ENCODE measurements around the gene PACSIN2. TPM values are rescaled to one million over a fixed set of nuclear protein-coding genes. Genes with fewer than 3 reads are reported as not detected.

The PACSIN2 gene
- total and polyA plus RNA-seq, 8 donors, result 24.9 to 154 (median 71.6) TPM

DNA sequence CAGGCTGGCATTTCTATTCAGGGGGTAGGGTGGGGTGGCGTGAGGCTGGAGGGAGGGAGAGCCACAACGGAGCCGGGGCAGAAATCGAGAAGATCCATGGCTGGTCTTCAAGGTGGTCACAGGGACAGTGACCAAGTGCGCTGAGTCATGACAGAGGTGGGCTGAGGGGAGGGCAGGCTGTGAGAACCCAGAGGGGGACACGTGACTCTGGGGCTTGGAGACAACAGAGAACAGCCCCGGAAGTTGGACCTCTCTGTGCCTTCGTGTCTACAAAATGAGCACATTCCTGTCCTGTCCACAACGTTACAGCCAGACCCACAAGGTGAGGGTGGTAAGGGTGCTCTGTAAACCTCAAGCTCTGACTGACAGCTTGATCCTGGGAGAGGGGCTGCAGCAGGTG is 122.8 kb downstream of the PACSIN2 start:
- no peaks in the 10 kb centered on the region for H3K27me3 ChIP-seq
- peaks cover 51 to 96% (median 73%) of the 10 kb centered on the region in 4 donors for H3K4me1 ChIP-seq
- H3K9me3 ChIP-seq, result no peaks in the 10 kb centered on the region
- H3K4me3 ChIP-seq, result no peak overlapping the region
- no peak for DNase-seq
- WGBS, 5 donors, result 44 to 59% (median 52%) methylated on average over 9 of the region's 9 CpGs
- H3K36me3 ChIP-seq, result peaks cover 23 to 61% (median 47%) of the 10 kb centered on the region in 4 donors
- TF ChIP-seq, protein P1, sequence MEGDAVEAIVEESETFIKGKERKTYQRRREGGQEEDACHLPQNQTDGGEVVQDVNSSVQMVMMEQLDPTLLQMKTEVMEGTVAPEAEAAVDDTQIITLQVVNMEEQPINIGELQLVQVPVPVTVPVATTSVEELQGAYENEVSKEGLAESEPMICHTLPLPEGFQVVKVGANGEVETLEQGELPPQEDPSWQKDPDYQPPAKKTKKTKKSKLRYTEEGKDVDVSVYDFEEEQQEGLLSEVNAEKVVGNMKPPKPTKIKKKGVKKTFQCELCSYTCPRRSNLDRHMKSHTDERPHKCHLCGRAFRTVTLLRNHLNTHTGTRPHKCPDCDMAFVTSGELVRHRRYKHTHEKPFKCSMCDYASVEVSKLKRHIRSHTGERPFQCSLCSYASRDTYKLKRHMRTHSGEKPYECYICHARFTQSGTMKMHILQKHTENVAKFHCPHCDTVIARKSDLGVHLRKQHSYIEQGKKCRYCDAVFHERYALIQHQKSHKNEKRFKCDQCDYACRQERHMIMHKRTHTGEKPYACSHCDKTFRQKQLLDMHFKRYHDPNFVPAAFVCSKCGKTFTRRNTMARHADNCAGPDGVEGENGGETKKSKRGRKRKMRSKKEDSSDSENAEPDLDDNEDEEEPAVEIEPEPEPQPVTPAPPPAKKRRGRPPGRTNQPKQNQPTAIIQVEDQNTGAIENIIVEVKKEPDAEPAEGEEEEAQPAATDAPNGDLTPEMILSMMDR (IDR thresholded peaks at IDR 0.05), result no peak
- TF ChIP-seq POLR2AphosphoS5 (IDR thresholded peaks at IDR 0.05) (no peak), POLR2A (IDR thresholded peaks at IDR 0.05) (no peak), EP300 (IDR thresholded peaks at IDR 0.05) (no peak)
- peak overlapping the region; percentile 81 to 93 (median 87) for H3K27ac ChIP-seq
- intact Hi-C loops (cut with DNase I; ENCODE audit: low total_unique reads), result no loop called here

DNA sequence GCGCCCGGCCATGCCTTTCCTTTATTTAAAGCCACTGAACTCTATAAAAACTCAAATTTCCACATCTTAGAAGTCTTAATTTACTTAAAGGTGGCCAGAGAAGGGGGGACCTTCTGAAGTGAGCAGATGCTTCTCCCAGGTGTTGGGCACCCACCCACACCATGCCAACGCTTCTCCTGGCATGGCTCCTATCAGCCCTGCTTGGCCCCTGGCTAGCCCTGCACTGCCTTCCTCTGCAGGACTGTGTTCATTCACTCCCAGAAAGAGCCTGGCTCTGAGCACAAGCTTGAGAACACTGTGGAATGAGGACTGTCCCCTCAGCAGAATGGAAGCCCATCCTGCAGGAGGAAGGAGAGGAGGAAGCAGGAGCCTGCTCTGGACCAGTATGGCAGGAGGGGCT is 123.3 kb downstream of the PACSIN2 start:
- Histone ChIP-seq H3K4me3 (no peak overlapping the region), H3K9me3 (no peaks in the 10 kb centered on the region), H3K27me3 (no peaks in the 10 kb centered on the region), H3K27ac (peak overlapping the region; percentile 81 to 93 (median 87)), H3K4me1 (peaks cover 51 to 96% (median 71%) of the 10 kb centered on the region in 4 donors), H3K36me3 (peaks cover 26 to 66% (median 51%) of the 10 kb centered on the region in 4 donors)
- DNase-seq, result no peak
- intact Hi-C loops (cut with DNase I; ENCODE audit: low total_unique reads), result no loop called here
- WGBS, 5 donors, result 73 to 94% (median 77%) methylated on average over 3 of the region's 3 CpGs
- TF ChIP-seq POLR2A (IDR thresholded peaks at IDR 0.05), result no peak
- TF ChIP-seq, protein P1 (IDR thresholded peaks at IDR 0.05), result no peak
- TF ChIP-seq EP300 (IDR thresholded peaks at IDR 0.05), result no peak
- no peak for TF ChIP-seq POLR2AphosphoS5 (IDR thresholded peaks at IDR 0.05)

DNA sequence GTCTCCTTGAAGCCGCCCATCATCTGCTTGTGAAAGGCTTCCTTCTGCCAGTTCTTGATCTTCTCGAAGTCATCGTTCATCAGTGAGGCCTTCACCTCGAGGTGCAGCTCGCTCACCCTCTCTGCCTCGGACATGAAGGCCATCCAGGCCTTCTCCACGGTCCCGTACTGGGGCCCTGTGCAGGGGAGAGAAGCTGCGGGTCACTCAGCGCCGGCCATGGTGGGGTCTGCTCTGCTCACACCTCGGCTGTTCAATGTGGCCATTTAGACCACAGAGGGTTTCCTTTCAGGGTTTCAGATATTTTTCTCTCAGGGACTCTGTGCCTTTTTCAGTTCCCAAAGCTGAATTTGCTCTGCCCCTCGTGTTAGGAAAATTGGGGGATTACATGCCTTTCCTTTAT is 123.9 kb downstream of the PACSIN2 start:
- Histone ChIP-seq H3K4me3 (no peak overlapping the region), H3K27me3 (no peaks in the 10 kb centered on the region), H3K9me3 (no peaks in the 10 kb centered on the region), H3K36me3 (peaks cover 26 to 72% (median 58%) of the 10 kb centered on the region in 4 donors), H3K27ac (peak overlapping the region in 4 of 5 donors; percentile 25 to 93 (median 86)), H3K4me1 (peaks cover 48 to 96% (median 67%) of the 10 kb centered on the region in 4 donors)
- no peak for DNase-seq
- WGBS, 5 donors, result 91 to 96% (median 94%) methylated on average over 13 of the region's 13 CpGs
- TF ChIP-seq POLR2AphosphoS5 (IDR thresholded peaks at IDR 0.05), result no peak
- no peak for TF ChIP-seq POLR2A (IDR thresholded peaks at IDR 0.05)
- intact Hi-C loops (cut with DNase I; ENCODE audit: low total_unique reads), result no loop called here

DNA sequence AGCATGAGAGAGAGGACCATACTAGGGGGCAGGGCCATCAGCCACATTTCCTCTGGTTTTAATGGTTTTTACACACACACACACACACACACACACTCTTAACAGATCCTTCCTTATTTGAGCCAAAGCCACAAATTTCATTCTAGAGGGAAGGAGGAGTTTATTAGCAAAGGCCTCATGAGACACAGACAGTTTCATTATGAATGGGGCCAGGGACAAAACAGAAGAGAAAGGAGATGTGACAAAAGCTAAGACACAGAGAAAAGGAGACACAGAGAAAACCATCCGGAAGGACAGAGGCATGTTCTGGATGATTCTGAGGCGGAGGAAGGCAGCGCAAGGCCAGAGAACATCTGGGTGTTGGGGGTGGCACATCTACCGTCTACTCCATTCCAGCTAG is 125.6 kb downstream of the PACSIN2 start:
- DNase-seq, result no peak
- intact Hi-C loops (cut with DNase I; ENCODE audit: low total_unique reads), result no loop called here
- Histone ChIP-seq H3K27me3 (no peaks in the 10 kb centered on the region), H3K4me3 (no peak overlapping the region), H3K9me3 (no peaks in the 10 kb centered on the region), H3K4me1 (peaks cover 34 to 92% (median 51%) of the 10 kb centered on the region in 4 donors), H3K36me3 (peaks cover 35 to 89% (median 75%) of the 10 kb centered on the region in 4 donors), H3K27ac (peak overlapping the region; percentile 16 to 93 (median 86))
- no peak for TF ChIP-seq POLR2A (IDR thresholded peaks at IDR 0.05)
- TF ChIP-seq POLR2AphosphoS5 (IDR thresholded peaks at IDR 0.05), result no peak
- TF ChIP-seq EP300 (IDR thresholded peaks at IDR 0.05), result no peak
- 68 to 88% (median 78%) methylated on average over 4 of the region's 4 CpGs for WGBS, 5 donors

DNA sequence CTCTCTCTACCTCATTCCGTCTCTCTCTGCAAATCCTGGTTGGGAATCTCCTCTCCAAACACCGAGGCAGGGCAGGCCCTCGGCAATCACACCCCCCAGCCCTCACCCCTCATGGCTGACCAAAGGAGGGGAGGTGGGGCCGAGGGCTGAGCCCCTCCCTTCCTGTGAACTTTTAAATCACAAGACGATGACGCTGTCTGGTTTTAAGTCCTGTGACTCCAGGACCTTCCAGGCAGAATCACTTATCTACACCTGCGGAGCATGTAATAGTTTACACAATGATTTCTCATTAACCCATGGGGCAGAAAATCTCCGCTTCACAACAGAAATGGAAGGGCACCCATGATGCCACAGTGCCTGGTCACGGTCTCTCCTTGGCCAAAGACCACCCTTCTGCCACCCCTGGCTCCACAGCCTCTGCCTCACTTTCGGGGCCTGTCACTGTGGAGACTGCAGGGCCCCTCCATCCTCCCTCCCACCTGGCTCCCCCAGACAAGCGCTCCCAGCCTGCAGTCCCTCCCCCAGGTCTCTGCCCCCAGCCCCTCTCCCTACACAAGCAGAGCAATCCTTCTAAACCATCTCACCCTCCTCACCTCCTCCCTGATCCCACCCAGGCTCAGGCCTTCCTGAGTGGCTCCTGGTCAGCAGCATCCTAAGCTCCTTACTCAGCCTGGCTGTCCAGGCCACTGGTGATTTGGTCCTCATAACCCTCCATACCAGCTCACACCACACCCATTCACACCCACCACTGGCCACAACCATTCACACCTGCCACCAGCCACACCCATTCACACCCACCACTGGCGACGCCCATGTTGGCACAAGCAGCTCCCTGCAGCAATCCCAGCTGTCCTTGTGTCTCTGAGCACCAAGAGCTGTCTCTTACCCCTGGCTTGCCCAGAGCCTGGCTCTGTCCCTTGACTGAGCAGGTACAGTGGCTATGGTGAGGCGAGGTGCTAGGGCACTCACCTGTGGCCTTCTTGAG is 127.1 kb downstream of the PACSIN2 start:
- TF ChIP-seq POLR2AphosphoS5 (IDR thresholded peaks at IDR 0.05), result peak; percentile 17 to 69 (median 65)
- TF ChIP-seq POLR2A (IDR thresholded peaks at IDR 0.05), result no peak
- Histone ChIP-seq H3K27me3 (no peaks in the 10 kb centered on the region), H3K4me3 (no peak overlapping the region), H3K36me3 (peaks cover 47 to 99% (median 88%) of the 10 kb centered on the region in 4 donors), H3K9me3 (no peaks in the 10 kb centered on the region), H3K27ac (peak overlapping the region; percentile 77 to 93 (median 87)), H3K4me1 (peaks cover 25 to 77% (median 38%) of the 10 kb centered on the region in 4 donors)
- peak; percentile 82 to 91 for DNase-seq
- 32 to 58% (median 51%) methylated on average over 14 of the region's 14 CpGs for WGBS, 5 donors
- intact Hi-C loops (cut with DNase I; ENCODE audit: low total_unique reads), result no loop called here
